ENCODE results near the gene PRIM2.

DNA sequence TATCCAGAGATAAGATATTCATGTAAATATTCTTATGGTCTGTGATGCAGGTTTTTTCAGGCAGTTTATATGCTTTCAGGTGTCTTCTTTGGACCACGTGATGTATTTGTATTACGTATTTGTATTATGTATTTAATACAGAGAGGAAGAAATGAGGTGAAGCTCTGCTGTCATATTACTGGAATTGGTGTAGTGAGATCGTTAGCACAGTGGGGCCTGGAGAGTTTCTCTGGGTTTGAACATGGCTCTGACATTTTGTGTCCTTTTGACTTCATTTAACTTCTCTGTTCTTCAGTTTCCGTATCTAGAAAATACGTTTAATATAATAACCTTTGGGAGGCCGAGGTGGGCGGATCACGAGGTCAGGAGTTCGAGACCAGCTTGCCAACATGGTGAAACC is 1.6 kb upstream of the PRIM2 start:
- no peak for TF ChIP-seq EZH2 (IDR thresholded peaks at IDR 0.05; ENCODE audit: insufficient read depth, poor library complexity, severe bottlenecking)
- no peak for TF ChIP-seq EZH2phosphoT487 (IDR thresholded peaks at IDR 0.05; ENCODE audit: insufficient read depth, low read depth)

All from GM23248 (cell line).